Stimulated activated CD8-positive, alpha-beta memory T cell treated with anti-CD3 and anti-CD28 coated beads, Interleukin-4, amount 100 ng/mL, for 4 hours (primary cell): Measurements from ENCODE around the gene GALNT2.

Experiments used
- DNase-seq, 2 donors: peaks; one replicate each; pipeline ENCODE4 v3.0.0-alpha.2; 2020; ENCODE audit warnings: low read depth in 2 of 2, low spot score in 1 of 2

The GALNT2 gene

GRCh38 chr1:230066466-230067404, at the start of gene GALNT2:
Gene GALNT2, plus strand, starts transcription at chr1:230067238. Its CDS starts 43 bp downstream, at chr1:230067281.
- peak; percentile 62 to 84 for DNase-seq

DNA sequence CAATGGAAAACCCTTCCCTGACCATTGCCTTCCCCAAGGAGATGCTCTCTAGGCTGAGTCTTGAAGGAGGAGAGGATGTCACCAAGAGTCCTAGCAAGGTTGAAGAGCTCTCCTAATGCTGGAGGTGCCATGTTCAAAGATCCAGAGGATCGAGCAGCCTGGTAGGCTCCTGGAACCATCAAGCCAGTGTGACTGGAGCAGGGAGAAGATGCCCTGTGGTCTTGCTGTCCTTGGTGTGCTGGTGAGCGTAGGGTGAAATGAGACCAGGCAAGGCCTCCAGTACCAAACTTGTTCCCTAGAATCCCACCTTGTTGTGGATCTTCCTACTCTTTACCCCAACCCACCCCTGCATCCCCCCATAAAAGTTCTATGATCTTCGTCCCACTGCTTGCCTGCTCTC, 46.6 kb upstream of the GALNT2 start:
- DNase-seq: no peak

DNA sequence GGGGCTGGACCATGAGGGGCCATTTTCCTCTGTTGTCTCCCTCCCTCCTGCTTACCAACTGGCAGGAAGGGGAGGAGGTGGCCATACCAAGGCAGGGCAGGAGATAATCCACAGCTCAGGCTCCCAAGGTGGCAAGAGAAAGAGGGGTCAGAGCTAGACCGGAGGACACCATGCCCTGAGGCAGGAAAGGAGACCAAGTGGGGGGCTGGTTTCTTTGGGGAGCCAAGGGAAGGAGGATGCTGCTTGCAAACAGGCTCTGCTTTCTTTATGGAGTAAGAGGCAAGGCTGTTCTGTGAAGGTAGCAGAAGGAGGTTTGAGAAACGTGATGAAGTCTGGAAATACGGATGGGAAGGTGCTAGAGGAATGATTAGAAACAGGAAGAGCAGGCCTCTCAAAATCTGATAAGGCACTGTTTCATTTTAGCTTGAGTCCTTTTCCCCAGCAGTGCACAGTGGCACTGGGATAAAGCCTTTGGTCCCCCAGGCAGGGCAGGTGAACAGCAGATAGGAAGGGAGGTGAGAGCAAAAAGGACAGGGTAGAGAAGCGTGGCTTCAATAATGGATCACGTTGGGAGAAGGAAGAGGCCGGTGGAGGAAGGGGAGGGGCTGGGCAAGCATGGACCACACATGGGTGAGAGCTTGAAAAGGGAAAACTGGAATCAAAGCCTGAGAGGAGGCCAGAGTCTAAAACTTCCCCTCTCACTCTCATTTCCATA, 44.2 kb upstream of the GALNT2 start:
- DNase-seq: no peak

DNA sequence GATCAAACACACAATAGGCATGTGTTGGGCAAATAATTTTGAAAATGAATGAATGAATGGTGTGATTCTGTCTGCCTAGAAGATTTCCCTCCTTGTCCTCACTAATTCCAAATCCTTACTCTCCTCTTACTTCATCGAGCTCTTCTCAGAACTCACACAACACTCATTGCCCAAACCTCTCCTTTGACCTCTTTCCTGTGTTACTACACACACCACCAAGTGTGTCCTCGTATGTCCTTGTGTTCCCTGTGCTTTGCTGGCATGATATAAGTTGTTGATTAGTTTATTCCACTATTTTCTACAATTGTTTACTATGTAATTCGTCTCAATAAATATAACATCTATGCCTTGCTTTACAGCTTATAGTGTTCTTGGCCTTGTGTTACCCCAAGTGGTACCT, 41.4 kb upstream of the GALNT2 start:
- DNase-seq: no peak

DNA sequence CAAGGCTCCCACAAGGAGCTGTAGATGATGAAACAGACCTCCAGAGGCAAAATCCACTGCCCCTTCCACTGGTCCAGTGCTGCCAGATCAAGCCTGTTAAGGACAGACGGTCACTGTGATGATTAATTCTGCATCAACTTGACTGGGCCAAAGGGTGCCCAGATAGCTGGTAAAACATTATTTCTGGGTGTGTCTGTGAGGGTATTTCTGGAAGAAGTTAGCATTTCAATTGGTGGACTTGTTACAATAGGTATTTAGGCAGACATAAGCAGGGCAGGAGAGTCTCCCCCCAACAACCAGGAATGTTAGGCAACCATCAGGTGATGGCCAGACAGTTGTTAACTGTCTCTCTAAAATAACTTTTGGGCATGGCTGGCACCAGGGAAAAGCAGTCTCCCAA, 40.9 kb upstream of the GALNT2 start:
- no peak for DNase-seq

DNA sequence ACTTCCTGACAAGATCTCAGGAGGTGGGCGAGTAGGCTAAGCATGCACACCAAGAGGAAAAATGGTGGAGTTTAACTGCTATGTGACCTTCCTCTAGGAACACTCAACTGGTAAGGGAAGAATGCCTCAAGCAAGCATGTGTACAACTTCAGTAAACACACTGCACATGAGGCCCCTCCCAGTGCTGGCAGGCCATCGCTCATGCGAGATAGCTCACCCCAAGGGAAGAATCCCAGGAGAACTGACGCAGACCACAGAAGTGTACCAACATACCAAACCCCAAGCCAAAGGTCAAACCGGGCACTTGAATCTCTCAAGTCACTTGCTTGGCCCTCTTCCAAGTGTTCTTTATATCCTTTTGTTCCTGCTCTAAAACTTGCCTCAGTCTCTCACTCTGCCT, 40.5 kb upstream of the GALNT2 start:
- DNase-seq: no peak

DNA sequence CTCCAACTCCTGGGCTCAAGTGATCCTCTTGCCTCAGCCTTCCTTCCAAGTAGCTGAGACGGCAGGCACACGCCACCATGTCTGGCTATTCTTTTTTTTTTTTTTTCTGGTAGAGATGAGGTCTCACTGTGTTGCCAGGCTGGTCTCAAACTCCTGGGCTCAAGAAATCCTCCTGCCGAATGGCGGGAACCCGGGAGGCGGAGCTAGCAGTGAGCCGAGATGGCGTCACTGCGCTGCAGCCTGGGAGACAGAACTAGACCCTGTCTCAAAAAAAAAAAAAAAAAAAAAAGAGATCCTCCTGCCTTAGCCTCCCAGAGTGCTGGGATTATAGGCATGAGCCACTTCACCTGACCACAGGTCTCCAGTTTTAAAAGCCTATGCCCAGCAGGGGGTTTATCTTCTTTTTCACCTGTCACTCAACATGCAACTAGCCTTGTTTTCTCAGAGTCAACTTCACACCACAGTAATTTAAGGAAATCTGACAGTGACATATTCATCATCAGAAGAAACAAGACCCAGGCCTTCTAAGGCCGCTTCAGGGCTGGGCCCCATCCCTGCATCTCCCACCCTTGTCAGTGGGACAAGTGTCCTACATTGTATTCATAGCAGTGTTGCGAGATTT, 38.3 kb upstream of the GALNT2 start:
- no peak for DNase-seq

GRCh38 chr1:230029244-230029941, 37.6 kb upstream of the GALNT2 start:
- no peak for DNase-seq

DNA sequence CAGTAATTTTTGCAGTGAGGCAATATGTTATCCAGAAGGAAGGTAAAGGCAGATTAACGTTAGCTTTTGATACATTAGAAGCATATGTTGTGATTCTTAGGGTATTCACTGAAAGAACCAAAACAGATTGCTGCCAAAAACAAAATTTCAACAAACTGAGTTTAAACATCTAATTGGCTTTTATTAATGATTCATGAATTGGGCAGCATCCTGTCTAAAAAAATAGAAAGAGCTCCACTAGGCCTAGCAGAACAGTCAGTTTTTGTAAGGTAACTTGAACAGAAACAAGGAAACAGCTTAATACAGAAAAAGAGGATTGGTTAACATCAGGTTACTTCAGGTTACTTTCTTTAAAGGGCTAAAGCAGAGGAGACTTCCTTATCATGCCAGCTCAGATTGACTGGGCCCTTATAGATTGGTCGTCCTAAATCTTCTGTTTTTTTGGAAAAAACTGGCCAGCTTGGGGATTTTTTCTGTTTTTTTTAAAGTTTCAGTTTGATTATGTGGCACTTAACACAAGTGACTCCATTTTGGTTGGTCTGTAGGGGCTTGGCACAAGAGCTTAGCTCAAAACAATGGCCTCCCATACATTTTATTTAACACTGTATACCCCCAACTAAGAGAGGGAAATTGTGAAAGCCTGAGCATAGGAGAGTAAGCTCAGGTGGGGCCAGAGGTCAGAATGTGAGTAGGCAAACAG, 36.8 kb upstream of the GALNT2 start:
- DNase-seq: no peak

DNA sequence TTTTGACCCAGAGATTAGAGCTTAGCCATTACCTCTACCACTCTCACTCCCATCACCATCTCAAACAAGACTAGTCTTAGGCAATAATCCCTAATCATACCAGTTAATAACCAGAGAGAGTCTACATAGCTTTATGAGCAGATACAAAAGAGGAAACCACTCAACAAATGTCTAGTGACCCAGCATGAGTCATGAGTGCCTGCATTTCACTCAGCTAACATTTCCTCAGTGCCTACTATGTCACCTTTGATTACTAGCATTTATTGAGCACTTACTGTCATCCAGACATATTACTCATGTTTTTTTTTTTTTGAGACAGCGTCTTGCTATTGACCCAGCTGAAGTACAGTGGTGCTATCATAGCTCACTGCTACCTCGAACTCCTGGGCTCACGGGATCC, 35.9 kb upstream of the GALNT2 start:
- no peak for DNase-seq

GRCh38 chr1:230032516-230033281, 34.3 kb upstream of the GALNT2 start:
- DNase-seq: no peak

- DNase-seq: no peak
Observed at GRCh38 chr1:230037261-230037660, 29.8 kb upstream of the GALNT2 start.

DNA sequence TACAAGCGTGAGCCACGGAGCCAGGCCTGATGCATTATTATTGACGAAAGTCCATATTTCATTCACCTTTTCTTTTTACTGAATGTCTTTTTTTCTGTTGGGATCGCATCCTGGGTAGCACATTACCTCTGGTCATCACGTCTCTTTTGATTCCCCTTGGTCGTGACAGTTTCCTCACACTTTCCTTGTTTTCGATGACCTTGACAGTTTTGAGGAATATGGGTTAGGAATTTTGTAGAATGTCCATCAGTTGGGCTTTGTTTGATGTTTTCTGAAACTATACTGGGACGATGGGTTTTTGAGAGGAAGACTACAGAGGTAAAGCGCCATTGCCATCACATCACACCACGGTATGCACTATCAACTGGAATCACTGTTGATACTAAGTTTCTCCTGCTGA, 26.6 kb upstream of the GALNT2 start:
- no peak for DNase-seq

GRCh38 chr1:230043081-230043480, 24.0 kb upstream of the GALNT2 start:
- no peak for DNase-seq

DNA sequence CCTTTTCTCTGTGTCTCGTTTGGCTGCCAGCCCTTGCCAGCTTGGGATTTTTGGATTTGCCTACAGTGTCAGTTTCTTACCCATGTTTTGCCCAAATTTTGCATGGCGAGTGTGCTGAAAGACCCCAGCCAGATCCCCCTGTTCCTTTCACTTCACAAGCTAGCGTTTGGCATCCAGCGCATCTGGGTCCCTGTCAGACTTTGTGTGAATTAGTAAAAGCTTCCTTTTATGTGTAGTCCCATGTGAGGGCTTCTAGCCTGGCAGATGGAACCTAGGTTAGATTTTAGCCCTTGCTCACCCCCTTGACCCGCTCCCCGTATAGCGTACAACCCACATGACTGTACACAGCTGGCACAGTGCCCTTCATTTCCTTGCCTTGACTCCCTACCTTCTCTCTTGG, 22.3 kb upstream of the GALNT2 start:
- no peak for DNase-seq

DNA sequence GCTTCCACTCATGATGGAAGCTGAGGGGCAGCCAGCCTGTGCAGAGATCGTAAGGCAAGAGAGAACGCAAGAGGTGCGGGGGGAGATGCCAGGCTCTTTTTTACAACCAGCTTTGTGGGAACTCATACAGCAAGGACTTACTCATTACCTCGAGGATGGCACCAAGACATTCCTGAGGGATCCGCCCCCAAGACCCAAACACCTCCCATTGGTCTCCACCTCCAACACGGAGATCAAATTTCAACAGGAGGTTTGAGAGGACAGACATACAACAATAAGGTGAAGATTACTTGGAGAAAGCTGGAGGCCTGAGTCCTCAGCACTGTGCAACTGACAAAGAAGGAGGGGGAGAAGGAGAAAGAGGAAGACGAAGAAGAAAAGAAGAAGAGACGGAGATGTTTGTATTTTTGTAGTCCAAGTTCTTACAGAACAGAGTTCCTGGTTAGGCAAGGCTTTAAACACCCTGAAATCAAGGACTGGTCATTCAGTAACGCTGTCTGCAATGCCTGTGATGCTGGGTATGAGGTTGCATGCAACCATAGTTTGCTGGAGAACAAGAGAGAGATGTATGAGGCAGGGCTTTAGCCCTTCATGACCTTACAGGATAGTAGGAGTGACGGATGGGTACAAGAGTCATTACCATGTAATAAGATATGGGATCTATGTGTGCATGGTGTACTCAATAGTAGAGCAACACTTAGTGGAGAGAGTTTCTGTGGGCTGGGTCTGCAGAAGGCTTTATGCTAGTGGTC, 19.7 kb upstream of the GALNT2 start:
- no peak for DNase-seq

DNA sequence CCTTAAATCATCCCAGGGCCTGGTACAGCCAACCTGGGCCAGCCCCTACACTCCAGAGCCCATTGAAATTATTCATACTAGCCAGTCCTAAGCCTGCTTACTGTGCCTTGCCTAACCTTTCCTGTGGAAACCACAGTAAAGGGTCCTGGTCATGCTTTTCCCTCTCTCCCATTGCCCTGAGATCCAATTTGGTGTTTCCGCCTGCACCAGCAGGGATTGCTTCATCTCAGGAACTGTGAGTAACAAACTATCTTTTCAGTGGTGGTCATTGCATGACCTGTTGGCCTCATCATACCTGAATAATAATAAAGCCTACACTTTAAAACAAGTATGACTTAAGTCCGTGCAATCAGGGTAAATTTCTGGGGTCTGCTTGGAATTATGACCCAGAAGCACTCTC, 18.7 kb upstream of the GALNT2 start:
- no peak for DNase-seq

DNA sequence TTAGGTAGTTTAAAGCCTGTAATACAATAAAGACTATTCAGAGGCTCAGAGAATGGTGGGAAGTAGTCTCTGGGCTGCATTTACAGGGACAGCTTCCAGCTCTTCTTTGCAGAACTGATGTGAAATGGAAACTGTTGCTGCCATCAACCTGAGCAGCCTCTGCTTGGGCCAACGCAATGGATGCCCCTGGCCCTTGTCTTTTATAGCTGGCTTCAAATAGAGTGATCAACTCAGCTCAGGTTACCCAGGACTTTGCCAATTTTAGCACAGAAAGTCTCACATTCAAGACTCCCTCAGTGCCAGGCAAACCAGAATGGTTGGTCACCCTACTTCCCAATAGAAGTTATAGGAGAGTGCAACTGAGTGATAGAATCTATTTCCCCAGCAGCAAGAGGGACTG, 18.1 kb upstream of the GALNT2 start:
- DNase-seq: no peak

DNA sequence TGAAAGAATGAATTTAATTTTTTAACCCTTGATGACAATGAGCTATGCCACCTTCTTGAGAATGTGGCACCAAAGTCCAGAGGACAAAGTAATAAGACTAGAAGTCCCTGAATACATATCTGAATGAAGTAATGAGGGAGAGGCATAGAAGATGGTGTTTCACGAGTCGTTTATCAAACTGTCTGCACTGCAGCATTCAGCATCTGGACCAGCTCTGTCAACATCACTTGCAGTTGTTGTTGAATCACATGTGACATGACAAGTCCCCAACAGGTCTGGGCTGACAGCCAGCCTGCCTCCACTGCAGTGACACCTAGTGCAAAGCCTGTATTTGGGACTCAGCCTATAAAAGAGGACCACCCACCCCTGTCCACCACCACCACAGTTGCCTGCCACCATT, 17.3 kb upstream of the GALNT2 start:
- no peak for DNase-seq
